HG03378 (cell line): ENCODE results near the gene GRID1.

Experiments
- ATAC-seq: cut with Tn5 transposase; IDR thresholded peaks from one replicate; pipeline ENCODE4 v1.9.1; 2021; ENCODE audit warnings: mild to moderate bottlenecking, moderate library complexity; ENCODE audit not compliant: unreplicated experiment

The GRID1 gene

GRCh38 chr10:86218160-86218559 lies 148.4 kb downstream of the GRID1 start:
- ATAC-seq, result no peak

GRCh38 chr10:86217371-86218080 lies 149.1 kb downstream of the GRID1 start:
- no peak for ATAC-seq

- no peak for ATAC-seq
Observed at GRCh38 chr10:86216886-86217285, 149.7 kb downstream of the GRID1 start.

GRCh38 chr10:86215712-86216111 lies 150.9 kb downstream of the GRID1 start:
- ATAC-seq, result no peak

- no peak for ATAC-seq
Observed at GRCh38 chr10:86215046-86215445, 151.5 kb downstream of the GRID1 start.

GRCh38 chr10:86213148-86213547 lies 153.4 kb downstream of the GRID1 start:
- ATAC-seq, result no peak

- ATAC-seq, result no peak
Observed at GRCh38 chr10:86212391-86212700, 154.2 kb downstream of the GRID1 start.

GRCh38 chr10:86211691-86212390 lies 154.8 kb downstream of the GRID1 start:
- no peak for ATAC-seq

- no peak for ATAC-seq
Observed at GRCh38 chr10:86210416-86210815, 156.2 kb downstream of the GRID1 start.

GRCh38 chr10:86209726-86210125 lies 156.9 kb downstream of the GRID1 start:
- ATAC-seq, result no peak

GRCh38 chr10:86207226-86207625 lies 159.4 kb downstream of the GRID1 start:
- ATAC-seq, result no peak

GRCh38 chr10:86206240-86206579 lies 160.4 kb downstream of the GRID1 start:
- ATAC-seq, result no peak

- no peak for ATAC-seq
Observed at GRCh38 chr10:86205306-86206239, 161.0 kb downstream of the GRID1 start.

- no peak for ATAC-seq
Observed at GRCh38 chr10:86204421-86205305, 161.9 kb downstream of the GRID1 start.

GRCh38 chr10:86203162-86203905 lies 163.3 kb downstream of the GRID1 start:
- ATAC-seq, result no peak

GRCh38 chr10:86202226-86202735 lies 164.3 kb downstream of the GRID1 start:
- no peak for ATAC-seq

GRCh38 chr10:86200867-86201266 lies 165.7 kb downstream of the GRID1 start:
- ATAC-seq, result no peak

- ATAC-seq, result no peak
Observed at GRCh38 chr10:86200269-86200668, 166.3 kb downstream of the GRID1 start.

GRCh38 chr10:86199041-86199440 lies 167.6 kb downstream of the GRID1 start:
- ATAC-seq, result no peak

GRCh38 chr10:86198271-86198670 lies 168.3 kb downstream of the GRID1 start:
- ATAC-seq, result no peak
